Epithelial cell of prostate (primary cell): ENCODE measurements around the gene BCAS4.
"Not testable (repeated sequence)": the region's sequence is repeated elsewhere in the genome, so short reads cannot be mapped to it uniquely, and the experiment has no call there.

Experiments
- DNase-seq: peaks from one replicate; pipeline ENCODE4 v3.0.0-alpha.2; 2011; ENCODE audit warnings: low read depth, low spot score
- H3K27ac ChIP-seq: fragments of 450-650 bp; 2 replicates; pipeline ENCODE4 v1.5.1; 2017; ENCODE audit warnings: mild to moderate bottlenecking

BCAS4 gene

DNA sequence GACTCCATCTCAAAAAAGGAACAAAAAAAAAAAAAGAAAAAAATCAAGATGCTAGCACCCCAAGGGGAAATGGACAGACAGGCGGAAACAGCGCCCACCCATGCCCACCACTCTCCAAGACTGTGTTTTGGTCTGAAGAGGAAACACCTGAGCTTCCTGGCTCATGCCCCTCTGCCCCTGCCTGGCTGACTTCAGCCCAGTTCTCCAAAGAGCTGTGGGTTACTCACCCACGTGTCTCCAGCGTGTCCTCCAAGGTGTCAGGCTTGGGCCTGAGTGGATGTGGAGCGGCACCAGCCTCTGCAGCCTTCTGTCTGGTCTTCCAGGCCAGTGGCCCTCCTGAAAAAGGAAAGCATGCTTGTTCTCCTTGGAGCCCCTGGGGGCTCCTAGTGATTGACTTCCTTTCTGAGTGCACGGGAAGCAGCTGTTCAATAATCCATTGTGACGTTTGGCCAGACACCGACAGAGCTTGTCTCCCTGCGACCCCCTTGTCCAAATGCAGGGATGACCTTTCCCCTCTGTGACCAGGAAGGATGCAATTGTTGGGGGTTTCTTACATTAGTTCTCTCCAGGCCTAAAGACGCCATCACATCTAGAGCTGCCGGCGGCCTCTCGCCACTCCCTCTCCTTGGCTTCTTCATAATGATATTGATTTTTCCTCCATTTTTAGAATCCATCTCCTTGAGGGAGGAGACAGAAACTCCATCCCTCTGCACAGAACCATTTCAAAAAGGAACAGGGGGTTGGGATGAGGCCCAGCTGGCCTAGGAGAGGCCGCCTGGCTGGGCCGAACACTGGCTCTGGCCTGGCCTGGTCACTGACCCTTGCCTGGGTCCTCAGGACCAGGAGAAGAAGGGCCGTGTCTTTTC is 77.9 kb downstream of the BCAS4 start:
- DNase-seq: no peak
- no peak overlapping the region for H3K27ac ChIP-seq

DNA sequence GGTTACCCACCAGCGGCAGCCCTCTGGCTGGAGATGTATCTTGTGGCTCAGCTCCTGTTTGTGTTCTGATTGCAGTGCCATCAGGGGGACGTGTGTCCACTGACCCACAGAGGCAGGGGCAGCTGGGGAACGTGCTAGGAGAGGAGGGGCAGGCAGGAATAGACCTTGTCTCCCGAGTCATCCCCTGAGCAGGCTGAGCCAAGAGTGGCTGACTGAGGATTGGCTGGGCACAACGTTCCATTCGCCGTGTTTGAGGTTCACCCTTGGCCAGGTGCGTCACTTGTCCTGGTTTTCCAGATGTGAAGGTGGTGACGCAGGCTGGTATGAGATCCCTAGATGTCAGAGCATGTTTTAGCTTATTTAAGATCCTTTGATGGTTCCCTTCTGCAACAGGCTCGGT is 78.7 kb downstream of the BCAS4 start:
- no peak for DNase-seq
- no peak overlapping the region for H3K27ac ChIP-seq

DNA sequence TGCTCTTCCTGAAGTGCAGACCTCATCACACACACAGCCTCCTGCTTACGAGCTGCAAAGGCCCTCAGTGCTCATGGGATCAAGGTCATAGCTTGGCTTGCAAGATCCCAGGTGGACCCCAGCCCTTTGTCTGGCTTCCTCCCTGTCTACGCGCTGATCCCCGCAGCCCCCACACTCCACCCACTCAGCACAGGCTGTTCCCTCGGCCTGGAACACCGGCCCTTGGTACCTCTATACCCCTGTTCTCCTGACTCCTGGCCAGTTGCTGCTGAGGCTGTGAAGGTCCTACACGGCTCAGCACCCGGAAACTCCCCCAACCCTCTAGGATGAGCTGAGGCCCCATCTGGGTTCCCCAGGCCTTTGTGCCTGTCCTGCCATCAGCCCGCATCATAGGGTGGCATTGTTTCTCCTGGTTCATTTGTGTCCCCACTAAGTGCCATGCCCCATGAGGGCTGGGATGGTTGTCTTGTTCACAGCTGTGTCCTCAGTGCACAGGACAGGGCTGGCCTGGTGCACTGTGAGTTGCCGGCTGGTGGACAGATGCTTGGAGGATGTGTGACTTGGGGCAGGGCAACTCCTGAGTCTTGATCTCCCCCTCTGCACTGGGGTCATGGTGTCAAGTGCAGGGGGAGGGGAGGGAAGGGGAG is 79.4 kb downstream of the BCAS4 start:
- DNase-seq: no peak
- H3K27ac ChIP-seq: no peak overlapping the region

DNA sequence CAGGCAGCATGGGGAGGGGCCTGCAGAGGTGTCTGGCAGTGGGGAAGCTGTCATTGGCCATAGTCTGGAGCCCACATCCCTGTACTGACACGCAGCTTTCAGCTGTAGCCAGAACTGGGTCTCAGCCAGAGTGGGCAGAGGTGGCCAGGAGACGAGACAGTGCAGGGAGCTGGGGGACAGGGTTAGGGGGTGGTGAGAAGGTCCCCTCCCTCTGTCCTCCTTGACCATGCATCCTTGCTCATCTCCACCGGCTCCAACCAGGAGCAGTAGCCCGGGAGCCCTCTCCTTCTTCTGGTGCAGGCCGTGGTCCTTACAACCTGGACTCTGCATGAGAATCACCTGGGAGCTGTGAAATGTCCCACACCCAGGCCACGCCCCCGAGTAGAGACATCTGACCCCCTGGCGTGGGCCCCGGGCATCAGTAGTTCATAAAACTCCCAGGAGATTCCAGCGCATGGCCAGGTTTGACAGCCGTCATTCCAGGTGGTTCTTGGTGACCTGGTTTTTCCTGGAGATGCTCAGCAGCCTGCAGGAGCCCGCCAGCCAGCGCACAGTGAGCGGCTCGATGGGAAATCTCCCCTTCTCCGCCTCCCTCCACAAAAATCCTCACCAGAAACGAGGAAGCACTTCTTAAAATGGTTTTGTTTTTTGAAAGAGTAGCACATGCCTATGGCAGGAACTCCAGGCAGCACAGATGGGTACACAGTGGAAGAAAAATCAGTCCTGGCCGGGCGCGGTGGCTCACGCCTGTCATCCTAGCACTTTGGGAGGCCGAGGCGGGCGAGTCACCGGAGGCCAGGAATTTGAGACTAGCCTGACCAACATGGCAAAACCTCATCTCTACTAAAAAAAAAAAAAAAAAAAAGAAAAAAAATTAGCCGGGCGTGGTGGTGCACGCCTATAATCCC is 80.2 kb downstream of the BCAS4 start:
- no peak for DNase-seq
- no peak overlapping the region for H3K27ac ChIP-seq

DNA sequence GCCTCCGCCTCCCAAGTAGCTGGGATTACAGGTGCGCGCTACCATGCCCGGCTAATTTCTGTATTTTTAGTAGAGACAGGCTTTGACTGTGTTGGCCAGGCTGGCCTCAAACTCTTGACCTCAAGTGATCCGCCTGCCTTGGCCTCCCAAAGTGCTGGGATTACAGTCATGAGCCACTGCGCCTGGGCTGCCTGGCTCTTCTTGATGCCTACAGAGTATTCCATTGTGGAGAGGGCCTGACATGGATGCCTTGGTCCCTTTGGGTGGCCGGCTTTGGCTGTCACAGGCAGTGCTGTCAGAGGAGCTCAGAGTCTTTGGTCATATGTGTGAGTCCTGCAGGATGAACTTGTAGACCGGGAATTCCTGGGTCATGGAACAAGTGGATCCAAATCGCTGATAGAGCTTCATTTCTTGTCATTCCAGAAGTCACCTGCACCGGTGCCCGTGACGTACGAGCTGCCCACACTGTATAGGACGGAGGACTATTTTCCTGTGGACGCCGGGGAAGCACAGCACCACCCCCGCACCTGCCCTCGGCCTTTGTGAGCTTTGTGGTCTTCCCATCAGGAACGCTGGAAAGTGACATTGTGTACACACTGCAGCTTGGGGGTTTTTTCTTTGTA is 81.3 kb downstream of the BCAS4 start:
- no peak overlapping the region for H3K27ac ChIP-seq
- DNase-seq: no peak

DNA sequence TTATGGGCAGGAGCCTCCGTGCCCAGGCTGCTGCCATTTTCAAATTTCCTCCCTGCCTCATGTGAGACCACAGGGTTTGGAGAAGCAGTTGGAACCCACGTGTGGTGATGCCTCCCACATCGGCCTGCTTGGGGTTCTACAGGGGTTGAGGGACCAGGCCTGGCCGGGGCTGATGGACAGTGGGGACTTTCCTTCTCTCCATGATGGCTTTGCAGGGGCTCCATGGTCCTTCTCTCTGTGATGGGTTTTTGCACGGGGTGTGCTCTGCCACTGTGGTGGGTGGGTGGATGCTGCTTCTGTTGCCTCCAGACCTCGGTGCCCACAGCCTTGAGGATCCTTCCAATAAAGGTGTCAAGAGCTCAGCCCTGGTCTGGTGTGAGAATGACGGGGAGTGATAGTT is 82.0 kb downstream of the BCAS4 start:
- no peak overlapping the region for H3K27ac ChIP-seq
- DNase-seq: no peak

DNA sequence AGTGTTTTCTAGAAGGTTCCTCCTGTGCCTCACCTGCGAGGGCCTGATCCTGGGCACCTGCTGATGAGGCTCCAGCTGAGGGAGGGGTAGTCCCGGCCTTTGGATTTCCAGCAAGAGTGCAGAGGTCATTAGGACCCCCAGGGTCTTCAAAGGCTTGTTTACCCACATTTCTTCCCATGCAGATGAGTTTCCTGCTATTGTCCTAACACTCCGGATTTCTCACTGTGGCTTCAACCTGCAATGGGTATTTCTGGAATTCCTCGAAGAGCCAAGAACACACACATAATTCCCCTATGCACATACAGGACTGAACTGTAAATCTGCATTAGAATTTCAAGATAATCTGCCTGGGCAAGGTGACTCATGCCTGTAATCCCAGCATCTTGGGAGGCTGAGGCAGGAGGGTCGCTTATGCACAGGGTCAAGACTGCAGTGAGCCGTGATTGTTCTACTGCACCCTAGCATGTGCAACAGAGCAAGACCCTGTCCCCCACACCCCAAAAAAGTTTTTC is 82.4 kb downstream of the BCAS4 start:
- no peak for DNase-seq
- no peak overlapping the region for H3K27ac ChIP-seq

DNA sequence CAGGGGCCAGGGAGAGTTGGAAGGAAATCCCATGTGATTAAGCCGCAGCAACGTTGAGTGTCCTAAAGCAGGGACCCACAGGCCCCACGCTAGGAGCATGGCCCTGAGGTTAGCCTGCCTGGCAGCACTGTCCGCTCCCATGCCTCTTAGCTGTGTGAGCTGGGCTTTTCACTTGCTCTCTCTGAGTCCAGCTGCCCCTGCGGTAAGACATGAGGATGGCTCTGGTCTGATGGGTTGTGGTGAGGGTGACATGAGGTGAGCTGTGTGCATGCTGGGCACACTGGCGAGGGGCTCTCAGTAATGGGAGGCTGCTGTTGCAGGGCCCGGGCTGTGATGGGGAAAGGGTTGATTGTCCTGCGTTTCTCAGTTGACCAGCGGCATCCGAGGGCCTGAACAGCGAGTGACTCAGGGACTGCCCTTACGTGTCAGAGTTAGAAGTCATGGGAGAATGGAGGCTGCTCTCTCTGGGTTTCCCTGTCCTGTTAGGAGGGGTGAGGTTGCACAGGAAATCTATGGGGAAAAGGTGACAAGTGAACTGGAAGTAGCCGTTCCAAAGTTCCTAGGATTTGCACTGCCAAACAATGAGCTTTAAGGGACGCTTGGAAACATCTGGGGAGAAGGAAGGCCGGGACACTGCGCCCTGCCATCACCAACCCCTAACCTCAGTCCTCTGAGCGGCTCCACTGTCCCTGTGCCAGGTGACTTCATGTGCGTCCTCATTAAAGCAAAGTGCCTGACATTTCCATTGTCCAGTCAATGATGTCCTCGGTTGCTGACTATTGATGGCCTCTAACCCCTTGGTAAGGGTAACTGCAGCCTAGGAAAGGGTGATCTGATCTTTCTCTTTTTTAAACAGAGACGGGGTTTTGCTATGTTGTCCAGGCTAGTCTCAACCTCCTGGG is 85.0 kb downstream of the BCAS4 start:
- DNase-seq: no peak
- H3K27ac ChIP-seq: no peak overlapping the region

DNA sequence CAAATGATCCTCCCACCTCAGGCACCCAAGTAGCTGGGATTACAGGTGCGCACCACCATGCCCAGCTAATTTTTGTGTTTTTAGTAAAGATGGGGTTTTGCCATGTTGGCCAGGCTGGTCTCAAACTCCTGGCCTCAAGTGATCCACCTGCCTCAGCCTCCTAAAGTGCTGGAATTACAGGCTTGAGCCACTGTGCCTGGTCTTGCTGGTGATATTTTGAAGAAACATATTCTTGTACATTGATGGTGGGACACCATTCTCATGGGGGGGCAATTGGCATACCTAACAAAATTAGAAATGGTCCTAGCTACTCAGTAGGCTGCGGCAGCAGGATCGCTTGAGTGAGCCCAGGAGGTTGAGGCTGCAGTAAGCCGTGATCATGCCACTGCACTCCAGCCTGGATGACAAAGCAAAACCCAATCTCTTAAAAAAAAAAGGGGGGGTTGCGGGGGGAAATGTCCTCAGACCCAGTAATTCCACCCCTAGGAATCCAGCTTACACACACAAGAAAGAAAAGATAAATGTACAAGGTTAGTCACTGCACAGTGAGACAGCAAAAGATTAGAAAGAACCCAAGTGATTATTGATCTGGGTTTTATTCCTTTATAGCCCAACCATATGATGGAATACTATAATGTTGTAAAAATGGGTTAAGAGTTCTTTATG is 87.0 kb downstream of the BCAS4 start:
- not testable (repeated sequence) for DNase-seq, H3K27ac ChIP-seq

DNA sequence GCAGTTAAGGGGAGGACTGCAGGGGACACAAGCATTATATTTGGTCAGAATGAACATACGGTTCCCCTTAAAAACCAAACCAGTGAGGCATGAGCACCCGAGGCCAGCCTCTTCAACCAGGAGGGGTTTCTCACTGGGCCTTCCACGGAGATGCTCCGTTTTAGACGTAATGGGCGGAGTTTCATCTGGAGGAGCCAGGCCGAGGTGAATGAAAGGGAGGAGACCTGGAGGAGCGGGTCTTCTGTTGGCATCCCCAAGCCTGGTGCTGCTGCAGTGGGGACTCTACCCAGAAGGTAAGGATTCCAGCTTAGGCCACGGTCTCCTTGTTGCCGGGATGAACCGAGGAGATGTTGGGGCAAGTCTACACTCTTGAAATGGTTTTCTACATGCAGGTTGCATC is 89.0 kb downstream of the BCAS4 start:
- no peak for DNase-seq
- H3K27ac ChIP-seq: no peak overlapping the region

DNA sequence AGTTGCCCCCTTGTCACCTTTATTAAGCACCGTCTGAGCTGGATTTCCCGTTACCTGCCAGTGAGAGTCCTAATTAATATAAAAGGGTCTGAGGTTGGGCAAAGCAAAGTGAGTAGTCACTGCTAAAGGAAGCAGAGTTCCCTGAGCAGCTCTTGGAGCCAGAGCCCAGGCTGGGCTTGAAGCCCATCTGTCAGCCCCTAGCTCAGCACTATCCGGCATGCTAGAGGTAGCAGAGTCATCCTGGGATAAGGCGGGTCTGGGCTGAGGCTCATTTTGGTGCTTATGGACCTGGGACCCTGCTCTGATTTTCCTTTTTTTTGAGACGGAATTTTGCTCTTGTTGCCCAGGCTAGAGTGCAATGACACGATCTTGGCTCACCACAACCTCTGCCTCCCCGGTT is 90.2 kb downstream of the BCAS4 start:
- H3K27ac ChIP-seq: no peak overlapping the region
- no peak for DNase-seq

DNA sequence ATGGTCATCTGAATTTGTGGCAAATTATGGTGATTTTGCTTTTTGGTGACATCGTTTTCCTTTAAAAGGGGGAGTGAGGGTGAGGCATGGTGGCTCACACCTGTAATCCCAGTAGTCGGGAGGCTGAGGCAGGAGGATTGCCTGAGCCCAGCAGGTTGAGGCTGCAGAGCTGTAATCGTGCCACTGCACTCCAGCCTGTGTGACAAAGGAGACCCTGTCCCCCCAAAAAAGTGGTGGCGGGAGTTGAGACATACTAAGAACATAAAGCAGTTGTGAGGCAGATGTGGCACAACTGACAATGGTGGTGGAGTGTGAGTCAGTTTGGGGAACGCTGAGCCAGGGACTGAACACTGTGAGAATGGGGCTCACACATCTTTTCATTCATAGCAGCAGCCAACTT is 90.9 kb downstream of the BCAS4 start:
- DNase-seq: no peak
- H3K27ac ChIP-seq: no peak overlapping the region

DNA sequence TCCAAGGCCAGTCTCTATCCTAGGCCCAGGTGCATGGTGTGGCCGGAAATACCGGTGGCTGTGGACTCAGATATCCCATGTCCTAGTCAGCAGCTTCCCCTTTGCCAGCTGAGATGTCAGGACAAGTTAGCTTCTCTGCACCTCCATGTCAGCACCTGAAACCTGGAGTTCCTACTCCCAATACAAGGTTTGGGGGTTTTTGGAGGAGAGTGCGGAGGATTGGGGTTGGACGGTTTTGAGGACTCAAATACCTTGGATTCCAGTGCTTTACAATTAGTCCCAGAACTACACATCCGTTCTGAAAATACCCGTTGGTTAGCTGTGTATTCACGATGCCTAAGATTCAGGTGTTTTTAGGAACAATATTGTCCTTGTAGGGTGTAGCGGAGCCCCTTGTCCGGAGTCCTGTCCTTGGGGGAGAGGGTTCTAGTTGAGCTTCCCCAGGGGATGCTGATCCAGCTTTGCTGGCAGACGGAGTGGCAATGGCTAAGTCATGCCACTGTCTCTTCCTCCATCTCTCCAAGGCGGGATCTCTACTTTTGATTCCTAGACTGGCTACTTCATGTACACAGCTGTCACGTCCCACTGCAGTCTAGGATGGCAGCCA is 91.4 kb downstream of the BCAS4 start:
- DNase-seq: no peak
- no peak overlapping the region for H3K27ac ChIP-seq

DNA sequence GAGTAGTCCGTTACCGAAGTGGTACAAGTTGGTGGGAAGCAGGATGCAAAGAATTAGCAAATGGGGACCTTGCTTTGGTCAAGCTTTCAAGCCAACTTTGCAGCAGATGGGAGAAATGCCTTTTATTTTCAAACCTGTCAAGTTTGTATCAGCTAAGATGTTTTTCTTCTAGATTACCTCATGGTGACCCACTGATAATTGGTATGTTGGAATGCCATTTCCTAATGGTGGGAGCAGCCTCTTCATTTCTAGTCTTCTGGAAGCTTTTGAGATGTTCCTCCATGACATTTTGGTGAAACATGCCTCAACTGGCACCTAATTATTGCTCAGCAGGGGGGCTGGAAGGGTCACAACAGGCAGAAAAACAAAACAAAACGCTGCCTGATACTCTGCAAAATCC is 92.7 kb downstream of the BCAS4 start:
- no peak for DNase-seq
- H3K27ac ChIP-seq: no peak overlapping the region

DNA sequence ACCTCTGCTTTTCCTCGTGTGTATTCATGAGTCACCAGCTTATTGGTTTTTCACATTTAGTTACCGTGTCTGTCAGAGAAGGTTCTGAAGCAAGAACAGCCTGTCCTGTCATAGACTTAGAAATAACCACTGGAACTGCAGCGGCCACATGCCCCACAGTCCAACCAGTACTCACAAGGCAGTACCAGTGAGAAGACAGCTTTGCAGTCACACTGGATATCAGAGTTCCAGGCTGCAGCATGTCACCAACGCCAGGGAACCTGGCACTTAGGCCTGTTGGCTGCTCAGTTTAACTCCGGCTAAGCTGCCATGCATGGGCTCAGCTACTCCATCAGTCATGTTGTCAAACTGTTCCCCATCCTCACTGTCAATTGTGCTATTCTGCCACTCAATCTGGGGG is 96.3 kb downstream of the BCAS4 start:
- DNase-seq: no peak
- H3K27ac ChIP-seq: no peak overlapping the region

DNA sequence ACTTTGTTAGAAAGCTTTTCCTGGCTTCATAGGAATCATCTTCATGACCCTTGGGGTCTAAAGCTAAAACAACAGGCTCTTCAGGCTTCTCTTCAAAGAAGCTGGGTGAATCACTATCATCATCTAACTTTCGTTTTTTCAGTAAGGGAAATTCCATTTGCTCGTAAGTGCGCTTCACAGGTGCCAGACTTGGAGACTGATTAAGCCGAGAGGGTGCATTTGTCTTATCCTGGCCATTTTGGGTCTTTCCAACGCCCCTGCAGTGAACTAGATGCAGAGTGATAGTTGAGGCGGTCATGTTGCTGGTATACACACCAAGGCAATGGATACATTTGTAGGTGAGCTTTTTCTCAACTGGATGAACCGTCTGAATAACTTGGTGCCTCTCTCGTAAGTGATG is 97.5 kb downstream of the BCAS4 start:
- H3K27ac ChIP-seq: no peak overlapping the region
- DNase-seq: no peak

DNA sequence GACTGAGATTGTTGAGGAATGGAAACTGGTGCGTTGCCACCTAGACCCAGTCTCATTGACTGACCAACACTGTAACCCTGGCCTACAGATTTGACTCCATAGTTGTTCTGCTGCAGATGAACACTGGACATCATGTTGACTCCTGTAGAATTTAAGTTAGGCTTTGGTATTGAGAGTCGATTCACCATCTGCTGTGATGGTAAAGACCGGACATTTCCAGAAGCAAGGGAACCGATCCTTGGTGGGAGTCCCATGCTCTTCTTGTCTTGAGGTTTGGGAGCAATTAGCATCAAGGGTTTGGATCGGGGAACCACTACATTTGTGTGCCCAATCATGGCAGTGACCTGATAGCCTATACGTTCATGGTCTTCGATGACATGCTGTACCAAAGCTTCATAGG is 98.8 kb downstream of the BCAS4 start:
- H3K27ac ChIP-seq: no peak overlapping the region
- DNase-seq: no peak

DNA sequence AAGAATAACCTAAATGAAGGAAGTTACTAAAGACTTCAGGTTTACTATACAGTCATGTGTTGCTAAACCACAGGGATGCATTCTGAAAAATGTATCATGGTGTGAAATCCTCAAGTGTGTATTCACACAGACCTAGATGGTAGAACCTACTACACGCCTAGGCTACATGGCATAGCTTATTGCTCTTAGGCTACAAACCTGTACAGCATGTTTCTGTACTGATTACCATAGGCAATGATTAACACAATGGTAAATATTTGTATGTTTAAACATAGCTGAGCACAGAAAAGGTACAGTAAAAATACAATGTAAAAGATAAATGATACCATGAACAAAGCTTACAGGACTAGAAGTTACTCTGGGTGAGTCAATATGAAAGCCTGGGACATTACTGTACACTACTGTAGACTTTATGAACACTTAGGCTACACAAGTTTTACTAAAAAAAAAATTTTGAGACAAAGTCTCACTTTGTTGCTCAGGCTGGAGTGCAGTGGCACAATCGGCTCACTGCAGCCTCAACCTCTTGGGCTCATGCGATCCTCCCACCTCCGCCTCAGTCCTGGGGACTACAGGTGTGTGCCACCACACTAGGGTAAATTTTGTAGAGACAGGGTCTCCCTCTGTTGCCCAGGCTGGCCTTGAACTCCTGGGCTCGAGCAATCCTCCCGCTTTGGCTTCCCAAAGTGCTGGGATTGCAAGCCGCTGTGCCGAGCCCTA is 100.4 kb downstream of the BCAS4 start:
- no peak overlapping the region for H3K27ac ChIP-seq
- no peak for DNase-seq
